Measurements from ENCODE around the gene PINLYP. TPM values are rescaled to one million over a fixed set of nuclear protein-coding genes. Genes with fewer than 3 reads are reported as not detected.
A peak's percentile ranks its signal among the peaks of the same experiment; 100 is the strongest.

PINLYP gene
- total RNA-seq, 4 donors from 2014 or later, result 3.8 to 18.4 (median 8.6) TPM

DNA sequence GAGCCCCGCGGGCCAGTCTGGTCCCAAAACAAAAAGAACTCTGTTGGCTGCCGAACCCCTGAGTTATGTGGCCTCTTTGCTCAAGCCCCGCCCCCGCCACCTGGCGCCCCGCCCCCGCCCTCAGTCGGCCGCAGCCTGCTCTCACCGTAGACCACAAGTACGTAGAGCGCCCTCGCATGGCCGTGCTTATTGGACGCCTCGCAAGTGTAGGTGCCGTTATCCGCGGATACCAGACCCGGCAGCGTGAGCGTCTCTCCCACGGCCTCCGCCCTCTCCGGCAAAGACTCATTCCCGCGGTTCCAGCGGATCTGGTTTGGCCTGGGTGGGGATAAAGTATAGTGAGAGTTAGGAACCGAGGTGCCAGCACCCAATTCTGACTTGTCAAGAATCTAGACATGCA is 49.3 kb downstream of the PINLYP start:
- DNase-seq (ENCODE audit: low spot score) (peak; percentile 36), ATAC-seq (ENCODE audit: low FRiP score) (no peak)
- TF ChIP-seq, protein P1, sequence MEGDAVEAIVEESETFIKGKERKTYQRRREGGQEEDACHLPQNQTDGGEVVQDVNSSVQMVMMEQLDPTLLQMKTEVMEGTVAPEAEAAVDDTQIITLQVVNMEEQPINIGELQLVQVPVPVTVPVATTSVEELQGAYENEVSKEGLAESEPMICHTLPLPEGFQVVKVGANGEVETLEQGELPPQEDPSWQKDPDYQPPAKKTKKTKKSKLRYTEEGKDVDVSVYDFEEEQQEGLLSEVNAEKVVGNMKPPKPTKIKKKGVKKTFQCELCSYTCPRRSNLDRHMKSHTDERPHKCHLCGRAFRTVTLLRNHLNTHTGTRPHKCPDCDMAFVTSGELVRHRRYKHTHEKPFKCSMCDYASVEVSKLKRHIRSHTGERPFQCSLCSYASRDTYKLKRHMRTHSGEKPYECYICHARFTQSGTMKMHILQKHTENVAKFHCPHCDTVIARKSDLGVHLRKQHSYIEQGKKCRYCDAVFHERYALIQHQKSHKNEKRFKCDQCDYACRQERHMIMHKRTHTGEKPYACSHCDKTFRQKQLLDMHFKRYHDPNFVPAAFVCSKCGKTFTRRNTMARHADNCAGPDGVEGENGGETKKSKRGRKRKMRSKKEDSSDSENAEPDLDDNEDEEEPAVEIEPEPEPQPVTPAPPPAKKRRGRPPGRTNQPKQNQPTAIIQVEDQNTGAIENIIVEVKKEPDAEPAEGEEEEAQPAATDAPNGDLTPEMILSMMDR (IDR thresholded peaks at IDR 0.05), result no peak

DNA sequence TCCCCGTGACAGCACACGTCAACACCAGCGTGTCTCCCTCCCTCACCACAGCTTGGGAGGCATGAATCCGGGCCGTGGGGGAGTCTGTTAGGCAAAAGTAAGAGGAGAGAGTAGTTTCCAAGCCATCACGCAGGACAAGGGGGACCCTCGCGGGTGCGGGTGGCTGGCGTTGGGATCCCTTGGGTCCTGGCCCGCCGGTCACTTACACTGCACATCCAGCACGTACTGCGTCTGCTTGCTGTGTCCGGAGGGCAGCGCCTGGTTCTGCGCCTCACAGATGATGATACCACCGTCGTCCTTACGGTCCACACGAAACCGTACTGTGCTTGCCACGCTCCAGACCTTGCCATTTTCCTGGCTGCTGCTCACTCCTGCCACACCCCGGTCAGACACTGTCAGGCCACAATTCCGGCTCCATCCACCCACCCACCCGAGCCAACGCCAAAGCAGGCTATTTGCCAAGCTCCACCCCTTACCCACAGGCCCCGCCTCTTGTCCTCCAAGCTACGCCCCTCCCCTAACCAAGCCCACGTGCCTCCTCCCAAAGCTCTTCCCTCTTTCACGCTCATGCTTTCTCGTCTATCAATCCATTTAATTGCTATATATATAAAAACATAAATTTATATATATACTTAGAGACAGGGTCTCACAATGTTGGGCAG is 50.4 kb downstream of the PINLYP start:
- no peak for ATAC-seq (ENCODE audit: low FRiP score)
- DNase-seq (ENCODE audit: low spot score), result no peak
- TF ChIP-seq, protein P1 (IDR thresholded peaks at IDR 0.05), result no peak

DNA sequence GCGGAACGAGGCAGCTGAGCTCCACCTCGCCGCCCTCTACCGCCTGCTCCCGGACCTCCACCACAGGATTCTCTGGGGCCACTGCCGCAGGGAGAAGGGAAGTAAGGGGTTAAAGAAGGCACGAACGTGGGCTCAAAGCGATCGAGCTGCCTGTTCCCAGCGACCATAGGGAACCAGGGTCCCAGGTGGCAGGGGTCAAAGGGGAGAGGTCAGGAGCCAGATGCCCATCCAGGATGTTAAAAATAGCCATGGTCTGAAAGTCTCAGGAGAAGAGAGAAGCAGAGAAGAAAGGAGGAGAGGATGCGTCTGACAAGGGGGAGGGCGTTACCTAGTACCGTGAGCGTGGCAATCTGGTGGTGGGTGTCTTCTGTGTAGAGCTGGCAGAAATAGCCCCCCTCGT is 51.2 kb downstream of the PINLYP start:
- TF ChIP-seq, protein P1 (IDR thresholded peaks at IDR 0.05), result no peak
- no peak for ATAC-seq (ENCODE audit: low FRiP score)
- DNase-seq (ENCODE audit: low spot score), result no peak

DNA sequence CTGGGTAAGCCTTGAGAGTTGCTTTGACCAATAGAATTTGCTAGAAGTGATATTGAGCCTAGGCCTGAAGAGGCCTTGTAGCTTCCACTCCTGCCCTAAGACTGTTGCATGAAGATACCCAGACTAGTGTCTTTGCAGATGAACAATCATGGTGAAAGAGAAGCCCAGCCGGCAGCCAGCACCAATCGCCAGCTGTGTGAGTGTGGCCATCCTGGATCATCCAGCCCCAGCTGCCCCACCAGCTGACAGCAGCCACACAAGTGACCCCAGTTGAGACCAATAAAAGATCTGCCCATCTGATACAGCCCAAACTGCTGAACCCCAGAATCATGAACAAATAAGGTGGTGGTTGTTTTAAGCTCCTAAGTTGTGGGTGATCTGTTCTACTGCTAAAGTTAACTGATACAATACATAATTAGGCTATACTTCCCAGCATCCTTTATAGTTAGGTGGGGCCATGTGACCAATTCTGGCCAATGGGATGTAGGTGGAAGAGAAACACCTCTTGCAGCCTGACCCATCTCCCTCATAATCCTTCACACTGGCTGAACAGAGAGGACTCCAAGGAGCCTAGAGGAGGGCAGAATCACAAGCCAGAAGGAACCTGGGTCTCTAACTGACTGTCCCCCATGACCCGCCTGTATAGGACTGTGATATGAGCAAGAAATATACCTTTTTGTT is 53.2 kb downstream of the PINLYP start:
- TF ChIP-seq, protein P1 (IDR thresholded peaks at IDR 0.05), result no peak
- DNase-seq (ENCODE audit: low spot score) (no peak), ATAC-seq (ENCODE audit: low FRiP score) (no peak)

DNA sequence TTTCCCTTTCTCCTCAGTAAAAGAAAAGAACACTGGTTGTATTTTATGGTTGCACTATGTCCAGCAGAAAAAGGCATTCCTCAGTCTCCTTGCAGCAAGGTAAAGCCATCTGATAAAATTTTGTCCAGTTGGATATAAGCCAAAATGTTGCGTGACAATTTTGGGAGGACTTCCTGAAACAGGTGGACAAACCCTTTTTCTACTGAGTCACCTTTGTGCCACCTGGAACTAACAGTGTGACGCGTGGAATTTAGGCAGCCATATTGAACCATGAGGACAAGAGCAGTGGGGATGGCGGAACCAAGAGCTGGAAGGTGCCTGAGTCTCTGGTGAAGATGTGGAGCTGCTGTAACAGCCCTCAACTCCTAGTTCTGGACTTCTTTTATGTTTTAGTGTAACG is 55.9 kb downstream of the PINLYP start:
- TF ChIP-seq, protein P1 (IDR thresholded peaks at IDR 0.05), result no peak
- DNase-seq (ENCODE audit: low spot score), result no peak
- ATAC-seq (ENCODE audit: low FRiP score), result no peak

Other genes with a start within 250 kb of the PINLYP start
- gene CD177, start 222.1 kb upstream of the PINLYP start, total RNA-seq, result 10 to 100 TPM in 1 of 4 donors, 1 to 10 TPM in 2, under 1 TPM in 1; 0.72 to 20.3 (median 3.5) TPM
- gene TEX101, start 160.9 kb upstream of the PINLYP start, total RNA-seq, result not detected
- 10 to 100 TPM in 1 of 4 donors, 1 to 10 TPM in 1, under 1 TPM in 1, not detected in 1; 0.47 to 26.4 (median 1.9) TPM for gene LYPD3, start 110.2 kb upstream of the PINLYP start, total RNA-seq
- gene PHLDB3, start 71.1 kb upstream of the PINLYP start, total RNA-seq, result 1 to 10 TPM; 2.0 to 8.7 (median 3.9) TPM
- 10 to 100 TPM; 32.4 to 52.3 (median 41.3) TPM for gene ETHE1, start 48.6 kb upstream of the PINLYP start, total RNA-seq
- under 1 TPM in 1 of 4 donors, not detected in 3; 0.47 TPM for gene ZNF575, start 42.6 kb upstream of the PINLYP start, total RNA-seq
- gene XRCC1, start 274 bp upstream of the PINLYP start, total RNA-seq, result 10 to 100 TPM; 13.0 to 24.1 (median 15.8) TPM
- gene IRGQ, start 20.3 kb downstream of the PINLYP start, total RNA-seq, result 10 to 100 TPM; 14.4 to 24.0 (median 17.6) TPM
- gene ZNF576, start 20.8 kb downstream of the PINLYP start, total RNA-seq, result 10 to 100 TPM; 12.3 to 15.0 (median 13.3) TPM
- under 1 TPM in 3 of 4 donors, not detected in 1; 0.12 to 0.46 (median 0.38) TPM for gene SRRM5, start 36.3 kb downstream of the PINLYP start, total RNA-seq
- 10 to 100 TPM; 15.4 to 22.1 (median 16.2) TPM for gene ZNF428, start 43.8 kb downstream of the PINLYP start, total RNA-seq
- 1 to 10 TPM in 3 of 4 donors, under 1 TPM in 1; 0.79 to 3.5 (median 2.5) TPM for gene CADM4, start 64.0 kb downstream of the PINLYP start, total RNA-seq
- 100 to 1,000 TPM in 2 of 4 donors, 10 to 100 TPM in 2; 36.3 to 250 (median 88.0) TPM for gene PLAUR, start 94.4 kb downstream of the PINLYP start, total RNA-seq
- not detected for gene IRGC, start 140.3 kb downstream of the PINLYP start, total RNA-seq
- gene SMG9, start 179.2 kb downstream of the PINLYP start, total RNA-seq, result 10 to 100 TPM; 13.7 to 22.8 (median 15.5) TPM
- 10 to 100 TPM in 1 of 4 donors, 1 to 10 TPM in 2, under 1 TPM in 1; 0.74 to 19.1 (median 2.6) TPM for gene KCNN4, start 205.2 kb downstream of the PINLYP start, total RNA-seq
- 10 to 100 TPM in 1 of 4 donors, 1 to 10 TPM in 2, under 1 TPM in 1; 0.95 to 15.0 (median 2.4) TPM for gene LYPD5, start 226.6 kb downstream of the PINLYP start, total RNA-seq

Measured in omental fat pad (tissue), 4 donors.